AG09309 (cell line): Measurements from ENCODE around the gene LRCH1.

ENCODE experiments used
- DNase-seq: peaks from one replicate; pipeline ENCODE4 v3.0.0-alpha.2; 2010; ENCODE audit warnings: low read depth
- H3K4me3 ChIP-seq: 2 replicates; pipeline ENCODE4 v1.5.1; 2011; ENCODE audit warnings: mild to moderate bottlenecking, low read depth, low read length, moderate library complexity; ENCODE audit not compliant: control insufficient read depth
- TF ChIP-seq, protein P1 (sequence below): IDR thresholded peaks from 2 replicates; pipeline ENCODE4 v1.5.1; 2011; ENCODE audit warnings: mild to moderate bottlenecking, low read depth, low read length, inconsistent platforms; ENCODE audit not compliant: insufficient read depth, control insufficient read depth; ENCODE audit errors: missing control alignments

LRCH1 gene

DNA sequence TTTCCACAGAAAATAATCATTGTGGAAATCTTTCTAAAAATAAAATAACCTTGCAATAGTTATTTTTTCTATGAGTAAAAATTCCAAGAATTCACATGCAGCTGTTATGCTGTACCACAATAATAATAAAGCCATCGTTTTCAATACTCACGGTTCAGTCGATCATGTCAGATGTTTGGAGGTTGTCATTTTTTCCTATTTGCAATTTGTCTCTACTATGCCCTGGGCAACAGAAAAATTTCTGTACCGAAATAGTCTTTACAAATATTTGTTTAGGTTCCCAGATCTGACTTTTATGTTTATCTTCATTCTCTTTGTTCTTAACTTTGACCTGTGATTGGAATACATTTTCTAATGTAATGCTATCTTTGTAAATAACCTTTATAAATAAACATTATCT is 164.3 kb downstream of the LRCH1 start:
- no peak for DNase-seq
- H3K4me3 ChIP-seq, result no peak overlapping the region

DNA sequence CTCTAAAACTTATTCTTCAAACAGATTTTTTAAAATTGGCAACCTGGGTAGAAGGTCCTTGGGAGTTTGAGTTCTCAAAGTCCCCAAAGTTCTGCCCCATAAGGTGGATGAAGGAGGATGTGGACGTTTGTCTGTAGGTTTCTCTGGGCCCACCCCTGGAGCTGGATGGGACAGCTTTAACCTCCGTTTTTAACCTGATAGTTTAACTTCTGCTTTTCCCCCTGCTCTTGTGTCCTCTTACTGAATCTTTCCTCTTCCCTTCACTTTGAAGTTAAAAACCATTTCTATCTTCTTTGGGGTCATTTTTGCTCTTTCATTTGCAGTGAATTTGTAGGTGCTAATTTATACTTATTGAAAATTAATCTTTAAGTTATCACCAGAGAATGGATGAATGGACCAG is 164.9 kb downstream of the LRCH1 start:
- TF ChIP-seq, protein P1, sequence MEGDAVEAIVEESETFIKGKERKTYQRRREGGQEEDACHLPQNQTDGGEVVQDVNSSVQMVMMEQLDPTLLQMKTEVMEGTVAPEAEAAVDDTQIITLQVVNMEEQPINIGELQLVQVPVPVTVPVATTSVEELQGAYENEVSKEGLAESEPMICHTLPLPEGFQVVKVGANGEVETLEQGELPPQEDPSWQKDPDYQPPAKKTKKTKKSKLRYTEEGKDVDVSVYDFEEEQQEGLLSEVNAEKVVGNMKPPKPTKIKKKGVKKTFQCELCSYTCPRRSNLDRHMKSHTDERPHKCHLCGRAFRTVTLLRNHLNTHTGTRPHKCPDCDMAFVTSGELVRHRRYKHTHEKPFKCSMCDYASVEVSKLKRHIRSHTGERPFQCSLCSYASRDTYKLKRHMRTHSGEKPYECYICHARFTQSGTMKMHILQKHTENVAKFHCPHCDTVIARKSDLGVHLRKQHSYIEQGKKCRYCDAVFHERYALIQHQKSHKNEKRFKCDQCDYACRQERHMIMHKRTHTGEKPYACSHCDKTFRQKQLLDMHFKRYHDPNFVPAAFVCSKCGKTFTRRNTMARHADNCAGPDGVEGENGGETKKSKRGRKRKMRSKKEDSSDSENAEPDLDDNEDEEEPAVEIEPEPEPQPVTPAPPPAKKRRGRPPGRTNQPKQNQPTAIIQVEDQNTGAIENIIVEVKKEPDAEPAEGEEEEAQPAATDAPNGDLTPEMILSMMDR, result no peak

More for the DNA sequence above, 164.3 kb downstream of the LRCH1 start:
- TF ChIP-seq, protein P1, result no peak

DNA sequence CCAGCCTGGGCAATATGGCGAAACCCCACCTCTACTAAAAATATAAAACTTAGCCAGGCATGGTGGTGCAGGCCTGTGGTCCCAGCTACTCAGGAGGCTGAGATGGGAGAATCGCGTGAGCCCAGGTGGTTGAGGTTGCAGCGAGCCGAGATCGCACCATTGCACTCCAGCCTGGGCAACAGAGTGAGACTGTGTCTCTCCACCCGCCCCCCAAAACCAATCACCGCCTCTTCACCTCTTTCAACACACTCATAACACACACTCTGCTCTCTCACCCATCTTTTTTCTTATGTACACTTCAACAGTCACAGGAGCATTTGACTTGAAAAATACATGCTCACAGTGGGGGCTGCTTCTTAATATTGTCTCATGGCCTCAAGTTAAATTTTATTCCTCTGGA is 167.2 kb downstream of the LRCH1 start:
- H3K4me3 ChIP-seq, result no peak overlapping the region
- no peak for DNase-seq
- TF ChIP-seq, protein P1, result no peak

More for the DNA sequence above, 164.9 kb downstream of the LRCH1 start:
- no peak overlapping the region for H3K4me3 ChIP-seq
- DNase-seq, result no peak

DNA sequence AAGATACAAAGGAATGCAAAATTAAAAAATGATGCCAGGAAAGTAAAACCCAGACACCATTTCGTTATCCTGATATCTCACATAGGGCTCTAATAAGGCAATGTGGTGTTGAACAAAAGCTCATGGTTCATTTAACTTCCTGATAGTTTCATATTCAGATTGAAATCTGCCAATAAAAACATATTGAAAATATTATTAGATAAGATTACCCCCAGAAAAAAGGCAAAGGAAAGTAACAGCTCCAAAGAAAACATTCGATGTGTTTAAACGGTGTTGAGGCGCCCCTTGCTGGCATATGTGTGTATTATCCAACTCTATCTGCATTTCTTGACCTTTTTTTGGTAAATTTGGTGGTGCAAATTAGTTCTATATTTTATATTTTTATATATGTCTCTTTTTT is 168.1 kb downstream of the LRCH1 start:
- no peak overlapping the region for H3K4me3 ChIP-seq
- no peak for DNase-seq
- TF ChIP-seq, protein P1, result peak; percentile 52

DNA sequence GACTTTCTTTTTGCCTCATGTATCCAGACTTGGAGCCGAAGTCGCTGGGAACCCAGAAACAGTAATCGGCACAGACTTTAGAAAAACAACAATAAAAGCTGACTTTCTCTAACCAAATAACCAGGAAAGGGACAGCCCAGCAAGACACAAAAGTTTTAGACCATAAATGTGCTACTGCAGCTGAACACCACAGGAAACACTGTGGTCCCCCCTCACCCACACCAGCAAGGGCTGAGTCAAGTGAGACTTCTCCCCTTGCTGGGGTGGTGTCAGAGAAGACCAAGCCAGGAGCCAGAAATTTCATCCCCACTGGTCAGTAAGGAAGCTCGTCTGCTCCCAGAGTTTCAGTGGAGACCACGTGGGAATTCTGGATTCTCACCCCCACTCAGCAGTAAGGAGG is 173.4 kb downstream of the LRCH1 start:
- TF ChIP-seq, protein P1, result no peak
- no peak overlapping the region for H3K4me3 ChIP-seq
- no peak for DNase-seq

DNA sequence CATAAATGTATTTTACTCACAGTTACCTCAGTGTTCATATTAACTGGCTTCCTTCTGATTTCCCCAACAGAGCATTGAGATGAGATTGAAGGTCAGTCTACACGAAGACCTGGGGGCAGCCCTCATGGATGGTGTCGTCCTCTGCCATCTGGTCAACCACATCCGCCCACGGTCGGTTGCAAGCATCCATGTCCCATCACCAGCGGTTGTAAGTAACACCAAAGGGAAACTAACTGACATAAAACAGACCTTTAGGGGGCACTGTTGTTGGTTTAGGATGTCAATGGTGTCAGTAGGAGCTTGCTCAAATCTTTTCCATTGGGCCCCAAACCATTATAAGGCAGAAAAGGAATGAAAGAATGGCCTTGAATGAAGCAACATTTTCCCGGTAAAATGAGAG is 175.8 kb downstream of the LRCH1 start:
- no peak overlapping the region for H3K4me3 ChIP-seq
- TF ChIP-seq, protein P1, result peak; percentile 15
- DNase-seq, result no peak

DNA sequence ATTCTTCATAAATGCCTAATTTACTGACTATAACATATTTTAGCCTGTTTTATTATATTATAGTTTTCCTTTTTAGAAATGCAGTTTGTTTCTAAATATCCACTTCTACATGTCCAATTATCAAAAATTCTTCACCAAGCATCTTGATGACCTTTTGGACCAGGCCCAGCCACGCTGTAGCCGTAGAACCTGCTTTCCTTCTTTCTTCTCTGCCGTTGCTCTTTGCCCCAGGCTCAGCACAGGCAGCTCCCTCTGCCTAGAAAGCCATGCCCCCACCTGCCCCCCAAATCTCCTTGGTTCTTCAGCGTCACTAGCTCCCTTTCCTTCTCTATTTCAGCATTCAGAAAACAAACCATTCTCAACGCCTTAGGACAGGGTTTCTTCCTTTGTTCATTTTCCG is 178.6 kb downstream of the LRCH1 start:
- DNase-seq, result no peak
- H3K4me3 ChIP-seq, result no peak overlapping the region
- TF ChIP-seq, protein P1, result no peak
